ENCODE results near the gene SCAMP3.
"Not testable (repeated sequence)": the region's sequence is repeated elsewhere in the genome, so short reads cannot be mapped to it uniquely, and the experiment has no call there.

SCAMP3 gene

DNA sequence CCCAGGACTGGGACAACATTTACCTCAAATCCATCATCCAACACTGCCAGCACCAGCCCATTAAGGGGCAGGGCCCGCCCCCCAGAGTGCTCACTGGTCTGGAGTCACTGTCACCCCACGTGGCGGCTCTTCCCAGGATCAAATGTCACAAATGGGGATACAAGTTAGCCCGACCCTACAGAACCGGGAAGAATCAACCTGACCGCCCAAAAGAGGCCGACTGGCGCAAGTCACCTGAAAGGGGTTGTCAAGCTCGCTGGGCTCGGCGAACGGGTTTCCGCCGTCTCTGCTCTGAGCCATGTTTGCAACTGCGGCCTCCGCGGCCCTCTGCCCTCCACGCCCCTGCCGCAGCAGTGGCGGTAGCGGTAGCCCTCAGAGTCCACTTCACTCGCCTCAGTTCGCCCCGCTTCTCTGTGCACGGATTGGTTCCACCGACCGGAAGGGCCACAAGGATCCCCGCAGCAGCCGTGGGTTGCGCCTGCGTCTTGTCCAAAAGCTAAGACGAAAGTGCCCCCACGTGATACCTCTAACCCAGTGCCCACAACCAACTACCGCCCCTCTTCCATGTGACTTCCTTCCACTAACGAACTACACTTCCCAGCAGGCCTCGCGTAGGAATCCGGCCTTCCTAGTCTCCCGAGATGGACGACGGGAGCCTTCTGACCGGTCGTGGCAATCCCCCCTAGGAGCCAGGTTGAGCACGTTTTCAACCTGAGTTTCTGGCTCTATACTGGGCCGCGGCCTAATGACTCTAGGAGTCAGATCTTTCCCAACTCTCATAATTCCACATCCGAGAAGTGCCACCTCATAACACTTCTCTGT lies at the start of gene SCAMP3:
TSS of gene SCAMP3 (minus strand) at position 509 of the 822 bp plus-strand sequence. CDS start at position 300, 209 bp downstream.
- peak; percentile 97 for DNase-seq

DNA sequence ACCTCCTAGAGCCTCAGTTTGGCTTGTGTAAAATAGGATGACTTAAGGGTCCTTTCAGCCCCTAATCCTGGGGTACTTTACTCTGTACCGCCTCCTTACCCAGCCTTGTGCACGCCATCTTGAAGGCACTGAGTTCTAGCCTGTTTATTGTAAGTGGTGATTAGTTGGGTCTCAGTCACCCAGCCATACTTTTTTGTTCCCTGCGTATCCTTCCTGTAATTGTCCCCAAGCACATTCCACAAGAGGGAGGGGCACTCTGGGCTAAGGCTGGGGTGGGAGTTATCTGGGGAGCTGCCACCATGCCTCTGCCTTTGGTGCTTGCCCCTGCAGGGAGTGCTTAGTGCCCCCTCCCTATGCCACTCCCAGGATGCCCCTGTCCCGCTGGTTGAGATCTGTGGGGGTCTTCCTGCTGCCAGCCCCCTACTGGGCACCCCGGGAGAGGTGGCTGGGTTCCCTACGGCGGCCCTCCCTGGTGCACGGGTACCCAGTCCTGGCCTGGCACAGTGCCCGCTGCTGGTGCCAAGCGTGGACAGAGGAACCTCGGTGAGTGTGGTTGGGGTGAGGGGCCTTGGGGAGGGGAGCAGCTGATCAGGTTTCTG lies 47.4 kb upstream of the SCAMP3 start:
- DNase-seq = peak; percentile 32

DNA sequence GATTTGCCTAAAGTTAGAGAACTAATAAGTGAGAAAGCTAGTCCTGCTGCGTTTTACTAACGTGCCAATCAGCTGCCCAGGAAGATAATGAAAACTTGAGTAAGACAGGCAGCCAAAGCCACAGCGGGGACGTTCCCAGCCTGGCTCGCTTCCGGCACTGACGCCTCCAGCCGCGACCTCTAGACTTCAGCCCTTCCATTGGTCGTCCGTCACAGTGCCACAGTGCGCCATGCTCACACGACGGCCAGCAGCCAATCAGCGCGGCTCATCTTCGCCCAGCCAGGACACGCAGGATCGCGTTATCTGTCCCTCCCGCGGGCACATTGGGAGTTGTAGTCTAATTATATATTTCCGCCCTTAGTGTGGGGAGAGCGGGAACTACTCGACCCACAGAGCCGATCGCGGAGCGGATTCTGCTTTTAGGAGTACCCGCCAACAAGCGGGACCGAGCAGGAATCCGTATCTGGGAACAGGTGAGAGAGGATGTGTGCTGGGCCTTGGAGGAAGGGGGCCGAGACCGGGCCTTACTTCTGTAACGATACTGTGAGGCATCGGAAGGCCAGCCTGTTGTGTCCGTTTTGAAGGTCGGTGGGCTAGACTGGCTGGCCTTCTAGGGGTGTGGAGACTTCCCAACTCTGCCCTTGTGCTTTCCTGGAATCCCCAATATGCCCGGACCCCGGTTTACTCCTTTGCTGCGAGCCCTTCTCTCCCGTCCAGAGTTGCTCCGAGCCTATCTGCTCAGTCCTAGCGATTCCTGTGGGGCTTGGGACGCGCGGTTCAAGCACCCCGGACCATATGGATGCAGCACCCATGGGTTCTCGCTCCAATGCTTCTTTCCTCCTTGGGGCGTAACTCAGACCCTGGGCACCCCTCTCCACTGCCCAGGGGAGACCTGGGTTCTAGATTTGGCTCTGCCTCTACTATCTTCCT lies 46.6 kb upstream of the SCAMP3 start, which contains the start of gene FDPS:
TSS of gene FDPS (plus strand) at position 374 of the 930 bp plus-strand sequence. CDS start 924 bp downstream, outside the sequence.
- DNase-seq = peak; percentile 99

DNA sequence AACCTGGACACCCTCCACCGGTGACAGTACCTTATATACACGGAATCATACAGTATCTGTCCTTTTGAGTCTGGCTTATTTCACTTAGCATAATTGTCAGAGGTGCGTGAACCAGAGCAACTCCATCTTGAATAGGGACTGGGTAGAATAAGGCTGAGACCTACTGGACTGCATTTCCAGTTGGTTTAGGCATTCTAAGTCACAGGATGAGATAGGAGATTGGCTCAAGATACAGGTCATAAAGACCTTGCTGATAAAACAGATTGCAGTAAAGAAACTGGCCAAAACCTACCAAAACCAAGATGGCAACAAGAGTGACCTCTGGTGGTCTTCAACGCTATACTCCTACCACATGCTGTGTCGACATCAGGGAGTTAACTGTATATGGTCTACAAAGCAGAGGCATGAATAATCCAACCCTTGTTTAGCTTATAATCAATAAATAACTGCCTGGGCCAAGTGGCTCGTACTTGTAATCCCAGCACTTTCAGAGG lies 45.1 kb upstream of the SCAMP3 start:
- DNase-seq = peak; percentile 14

DNA sequence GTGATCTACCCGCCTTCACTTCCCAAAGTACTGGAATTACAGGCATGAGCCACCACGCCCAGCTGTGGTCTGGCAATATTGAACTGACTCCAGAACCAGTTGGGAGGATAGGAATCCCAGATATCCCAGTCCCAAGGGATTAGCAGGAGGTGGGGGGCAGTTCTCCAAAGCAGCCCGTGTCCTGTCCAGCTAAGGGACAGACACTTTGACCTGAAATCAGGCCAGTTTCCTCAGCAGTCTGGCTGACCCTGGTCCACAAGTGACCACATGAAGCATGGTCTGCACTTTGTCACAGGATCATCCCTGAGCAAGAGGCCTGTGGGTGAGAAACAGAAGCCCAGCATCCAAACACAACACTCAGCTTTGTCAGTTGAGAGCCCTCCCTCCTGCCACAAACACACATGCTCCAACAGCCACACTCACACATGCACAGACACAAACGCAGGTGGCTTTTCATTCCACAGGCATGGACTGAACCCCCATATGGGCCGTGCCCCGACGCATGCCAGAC lies 43.8 kb upstream of the SCAMP3 start:
- DNase-seq = no peak

DNA sequence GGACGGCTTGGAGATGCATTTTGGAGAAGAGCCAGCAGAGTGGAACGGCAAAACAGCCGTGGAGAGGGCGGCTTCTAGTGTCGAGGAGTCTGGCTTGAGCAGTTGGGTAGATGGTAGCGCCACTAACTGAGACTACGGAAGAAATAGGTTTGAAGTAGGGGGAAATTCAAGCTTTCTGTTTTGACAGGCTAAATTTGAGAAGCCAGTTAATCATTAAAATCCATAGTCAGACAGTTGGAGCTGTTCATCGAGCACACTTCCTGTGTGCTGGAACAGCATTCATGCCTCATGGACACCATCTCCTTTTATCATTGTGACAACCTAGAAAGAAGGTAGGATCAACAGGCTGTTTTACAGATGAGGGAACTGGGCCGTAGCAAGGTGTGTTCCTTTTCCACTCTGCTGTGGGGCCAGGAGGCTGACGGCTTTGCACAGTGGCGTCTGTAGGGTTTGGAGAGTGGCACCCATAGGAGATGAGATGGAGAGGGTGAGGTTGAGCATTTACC lies 42.5 kb upstream of the SCAMP3 start:
- no peak for DNase-seq

DNA sequence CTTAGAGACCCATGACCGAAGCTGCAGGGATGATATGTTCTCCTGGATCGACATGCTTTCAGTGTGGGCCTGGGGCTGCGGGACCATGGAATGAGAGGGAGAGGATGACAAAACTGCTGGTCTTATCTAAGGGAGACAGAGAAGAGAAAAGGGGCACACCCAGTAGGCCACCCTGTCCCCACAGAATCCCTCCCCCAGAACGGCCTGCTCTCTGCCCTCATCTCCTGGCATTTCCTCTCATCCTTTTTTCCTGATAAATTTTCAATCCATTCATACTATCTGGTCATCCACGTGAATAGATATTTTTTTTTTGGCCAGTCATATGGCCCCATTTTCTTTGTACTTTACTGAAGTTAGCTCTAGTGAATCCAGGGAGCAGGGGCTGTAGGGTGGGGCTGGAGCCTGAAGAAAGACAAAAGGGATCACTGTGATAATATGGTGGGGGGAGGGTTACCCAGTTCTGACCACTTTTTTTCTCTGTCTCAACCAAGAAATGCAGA lies 39.2 kb upstream of the SCAMP3 start, which contains the start of gene PKLR:
TSS of gene PKLR (minus strand) at position 97 of the 500 bp plus-strand sequence. CDS start at position 54, 43 bp downstream.
- DNase-seq = no peak

DNA sequence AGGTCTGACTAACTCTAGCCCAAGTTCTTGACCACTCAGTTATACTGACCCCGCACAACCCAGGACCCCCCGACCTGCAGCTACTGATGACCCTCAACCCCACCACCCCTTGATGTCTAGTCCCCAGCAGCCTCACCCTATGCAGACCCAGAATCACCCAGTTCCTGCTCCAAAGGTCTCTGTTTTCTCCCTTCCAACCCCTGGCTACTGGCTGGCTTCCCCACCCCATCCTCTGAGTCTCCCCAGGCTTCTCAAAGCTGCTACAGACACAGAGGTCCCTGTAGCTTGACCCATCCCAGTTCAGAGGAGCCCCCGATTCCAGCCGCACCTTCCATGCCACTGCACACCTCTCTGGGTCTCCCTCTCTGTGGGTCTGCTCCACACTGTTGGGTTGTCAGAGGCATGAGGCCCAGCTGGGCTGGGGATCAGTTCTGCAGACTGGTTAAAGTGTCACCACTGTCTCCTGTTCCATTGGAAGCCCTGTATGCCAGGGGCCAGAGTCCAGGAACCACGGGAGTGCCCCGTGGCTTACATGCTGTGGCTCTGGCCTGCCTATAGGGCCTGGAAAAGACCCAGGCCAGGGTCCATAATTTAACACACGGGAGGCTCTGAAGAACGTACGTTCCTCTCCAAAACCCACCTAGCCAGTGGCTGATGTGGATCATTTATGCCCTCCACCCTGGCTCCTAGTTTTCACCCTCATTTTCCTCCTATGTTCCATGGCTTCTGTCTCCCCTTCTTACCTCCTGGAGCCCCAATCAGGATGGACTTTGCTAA lies 38.6 kb upstream of the SCAMP3 start:
- no peak for DNase-seq

DNA sequence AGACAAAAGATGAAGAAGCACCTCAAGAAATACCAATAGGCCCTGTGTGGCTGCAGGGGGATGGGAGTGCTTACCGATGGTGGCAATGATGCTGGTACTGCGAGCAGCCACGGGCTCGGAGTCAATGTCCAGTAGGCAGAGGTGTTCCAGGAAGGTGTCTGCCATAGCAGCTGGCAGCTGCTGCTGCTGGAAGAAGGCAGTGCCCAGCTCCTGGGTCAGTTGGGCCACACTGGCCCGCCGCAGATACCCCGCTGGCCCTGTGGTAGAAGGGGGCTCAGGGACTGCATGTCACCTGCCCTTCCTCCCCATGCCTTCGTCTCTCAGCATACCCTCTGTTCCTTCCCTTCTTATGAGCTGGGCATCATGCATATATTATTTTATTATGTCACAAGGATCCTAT lies 37.9 kb upstream of the SCAMP3 start:
- DNase-seq = no peak

DNA sequence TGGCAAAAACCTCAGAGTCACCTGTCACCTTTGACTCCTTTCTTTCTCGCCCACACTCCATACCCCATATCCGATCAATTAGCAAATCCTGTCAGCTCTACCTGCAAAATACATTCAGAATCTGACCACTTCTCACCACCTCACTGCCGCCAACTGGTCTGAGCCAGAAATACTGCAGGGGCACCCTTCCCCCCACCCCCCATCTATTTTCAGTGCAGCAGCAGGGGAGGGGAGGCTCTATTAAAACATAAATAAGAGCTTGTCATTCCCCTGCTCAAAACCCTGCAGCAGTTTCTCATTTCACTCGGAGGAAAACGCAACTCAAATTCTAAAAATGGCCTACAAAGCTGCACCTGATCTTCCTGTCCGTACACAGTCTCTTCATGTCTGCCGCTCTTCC lies 35.2 kb upstream of the SCAMP3 start:
- DNase-seq = no peak

DNA sequence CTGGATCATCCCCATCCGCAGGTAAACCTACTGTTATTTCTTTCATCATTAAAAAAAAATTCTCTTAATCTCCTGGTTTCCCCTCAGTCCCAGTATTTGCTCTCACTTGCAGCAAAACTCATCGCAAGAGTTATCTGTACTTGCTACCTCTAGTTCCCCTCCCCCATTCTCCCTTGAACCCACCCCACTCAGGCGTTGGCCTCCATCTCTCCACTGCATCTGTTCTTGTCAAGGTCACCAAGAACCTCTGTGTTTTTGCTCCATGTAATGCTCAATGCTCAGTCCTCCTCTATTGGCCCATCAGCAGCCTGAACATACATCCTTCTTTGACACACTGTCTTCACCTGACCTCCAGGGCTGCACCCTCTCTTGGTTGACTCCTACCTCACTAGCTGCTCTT lies 34.5 kb upstream of the SCAMP3 start:
- no peak for DNase-seq

DNA sequence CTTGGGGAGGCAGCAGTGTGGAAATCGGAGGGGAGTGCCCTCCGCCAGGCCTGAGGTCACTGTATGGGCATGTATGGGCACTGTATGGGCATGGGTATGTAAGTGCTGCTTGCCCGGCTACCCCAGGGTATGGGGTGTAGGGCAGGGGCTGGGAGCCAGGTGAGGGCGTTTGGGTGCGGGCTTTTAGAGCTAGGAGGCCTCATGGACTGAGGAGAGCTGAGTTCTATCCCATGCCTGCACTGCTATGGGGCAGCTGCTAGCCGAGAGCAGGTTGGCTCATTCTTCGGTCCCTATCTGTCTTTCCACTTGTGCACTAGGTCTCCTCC lies 33.7 kb upstream of the SCAMP3 start:
- no peak for DNase-seq

DNA sequence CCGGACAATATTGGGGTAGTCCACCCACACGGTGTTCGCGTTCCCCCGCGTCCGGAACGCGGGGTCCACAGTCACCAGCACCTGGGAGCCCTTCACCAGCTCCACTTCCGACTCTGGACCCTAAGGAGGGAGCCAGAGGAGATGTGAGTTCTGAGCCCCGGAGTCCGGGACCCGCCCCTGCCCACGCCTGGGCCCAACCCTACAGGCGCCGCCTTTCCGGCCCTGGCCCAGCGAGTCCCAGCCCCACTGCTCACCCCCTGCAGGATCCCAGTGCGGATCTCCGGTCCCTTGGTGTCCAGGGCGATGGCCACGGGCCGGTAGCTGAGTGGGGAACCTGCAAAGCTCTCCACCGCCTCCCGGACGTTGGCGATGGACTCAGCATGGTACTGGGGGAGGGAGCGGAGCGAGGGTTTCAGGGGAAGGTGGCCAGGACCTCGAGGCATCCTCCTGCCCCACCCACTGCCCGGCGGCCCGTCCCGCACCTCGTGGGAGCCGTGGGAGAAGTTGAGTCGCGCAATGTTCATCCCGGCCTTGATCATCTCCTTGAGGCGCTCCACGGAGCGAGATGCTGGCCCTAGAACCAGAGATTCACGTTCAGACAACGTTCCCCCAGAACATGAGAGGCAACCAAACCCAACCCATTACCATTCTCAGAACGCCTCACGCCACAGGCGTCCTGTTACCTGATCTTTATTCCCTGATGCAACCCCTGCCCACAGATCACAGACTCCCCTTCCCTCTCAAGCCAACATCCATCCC lies 33.2 kb upstream of the SCAMP3 start:
- no peak for DNase-seq

DNA sequence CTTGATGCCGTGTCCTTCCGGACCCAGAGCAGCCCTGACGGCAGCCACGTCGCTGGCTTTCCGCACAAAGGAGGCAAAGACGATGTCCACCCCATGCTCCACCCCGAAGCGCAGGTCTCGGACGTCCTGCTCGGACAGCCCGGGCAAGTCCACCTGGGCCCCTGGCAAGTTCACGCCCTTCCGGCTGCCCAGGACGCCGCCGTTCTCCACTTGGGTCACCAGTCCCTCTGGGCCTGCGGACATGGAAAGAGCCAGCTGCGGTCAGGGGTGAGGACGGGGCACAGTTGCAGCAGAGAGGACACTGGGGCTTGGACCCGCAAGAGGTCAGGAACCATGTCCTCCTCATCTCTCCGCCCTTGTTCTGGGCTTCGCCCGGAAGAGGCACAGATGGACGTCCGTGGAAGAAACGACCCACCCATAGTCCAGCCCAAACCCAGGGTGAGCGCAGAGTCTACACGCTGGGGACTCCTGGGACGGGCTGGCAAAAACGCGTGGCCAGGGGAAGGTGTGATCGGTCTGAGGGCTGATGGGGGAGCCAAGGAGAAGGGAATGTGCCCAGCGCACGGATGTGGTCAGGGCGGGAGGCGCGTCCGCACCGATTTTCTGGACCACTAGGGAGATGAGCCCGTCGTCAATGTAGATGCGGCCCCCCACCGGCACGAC lies 32.5 kb upstream of the SCAMP3 start:
- no peak for DNase-seq

DNA sequence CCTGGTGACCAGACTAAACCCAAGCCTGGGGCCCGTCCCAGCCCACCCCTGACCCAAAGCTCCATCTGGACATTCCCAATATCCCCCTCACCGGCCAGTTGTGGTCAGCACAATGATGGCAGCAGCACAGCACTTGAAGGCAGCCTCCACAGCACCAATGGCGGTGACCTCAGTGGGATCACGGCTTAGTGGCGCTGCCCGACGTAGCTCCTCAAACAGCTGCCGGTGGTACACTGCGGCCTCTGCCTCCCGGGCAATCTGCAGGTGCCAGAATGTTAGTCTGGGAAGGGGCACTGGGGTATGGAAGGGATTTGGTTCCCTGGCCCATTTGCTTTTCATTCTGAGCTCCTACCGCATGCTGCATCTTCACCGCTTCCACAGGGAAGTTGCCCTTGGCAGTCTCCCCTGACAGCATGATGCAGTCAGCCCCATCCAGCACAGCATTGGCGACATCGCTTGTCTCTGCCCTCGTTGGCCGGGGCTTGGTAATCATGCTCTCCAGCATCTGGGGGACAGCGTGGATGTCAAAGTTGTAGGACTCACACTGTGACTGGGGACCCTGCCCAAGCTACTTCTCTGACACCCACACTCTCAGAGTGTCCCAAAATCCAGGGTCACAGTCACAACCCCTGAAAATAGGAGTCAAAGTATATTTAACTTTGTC lies 31.1 kb upstream of the SCAMP3 start:
- DNase-seq = no peak

DNA sequence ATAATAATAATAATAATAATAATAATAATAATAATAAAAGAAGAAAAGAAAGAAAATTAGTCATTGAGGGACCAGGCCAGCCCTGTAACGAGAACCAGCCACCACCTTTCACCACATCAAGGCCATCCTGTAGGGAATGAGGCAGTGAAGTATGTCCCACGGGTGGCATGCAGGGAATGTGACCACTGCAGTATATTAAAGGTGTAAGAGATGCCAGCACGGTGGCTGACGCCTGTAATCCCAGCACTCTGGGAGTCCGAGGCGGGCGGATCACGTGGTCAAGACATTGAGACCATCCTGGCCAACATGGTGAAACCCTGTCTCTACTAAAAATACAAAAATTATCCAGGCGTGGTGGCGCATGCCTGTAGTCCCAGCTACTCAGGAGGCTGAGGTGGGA lies 28.8 kb upstream of the SCAMP3 start:
- not testable (repeated sequence) for DNase-seq

DNA sequence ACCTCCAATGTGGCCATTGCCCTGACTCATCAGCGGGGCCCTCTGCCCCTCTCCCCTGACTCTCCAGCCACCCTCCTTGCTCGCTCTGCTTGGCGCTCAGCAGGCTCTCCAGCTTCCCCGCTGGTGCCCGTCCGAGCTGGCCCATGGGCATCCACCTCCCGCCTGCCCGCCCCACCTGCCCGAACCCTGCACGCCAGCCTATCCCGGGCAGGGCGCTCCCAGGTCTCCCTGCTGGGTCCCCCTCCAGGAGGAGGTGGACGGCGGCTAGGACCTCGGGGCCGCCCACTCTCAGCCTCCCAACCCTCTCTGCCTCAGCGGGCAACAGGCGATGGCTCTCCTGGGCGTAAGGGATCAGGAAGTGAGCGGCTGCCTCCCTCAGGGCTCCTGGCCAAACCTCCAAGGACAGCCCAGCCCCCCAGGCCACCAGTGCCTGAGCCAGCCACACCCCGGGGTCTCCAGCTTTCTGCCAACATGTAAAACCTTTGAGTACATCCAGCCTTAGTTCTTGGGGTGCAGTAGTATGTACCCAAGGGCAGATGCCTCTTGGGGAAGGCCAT lies 25.9 kb upstream of the SCAMP3 start:
- DNase-seq = no peak

DNA sequence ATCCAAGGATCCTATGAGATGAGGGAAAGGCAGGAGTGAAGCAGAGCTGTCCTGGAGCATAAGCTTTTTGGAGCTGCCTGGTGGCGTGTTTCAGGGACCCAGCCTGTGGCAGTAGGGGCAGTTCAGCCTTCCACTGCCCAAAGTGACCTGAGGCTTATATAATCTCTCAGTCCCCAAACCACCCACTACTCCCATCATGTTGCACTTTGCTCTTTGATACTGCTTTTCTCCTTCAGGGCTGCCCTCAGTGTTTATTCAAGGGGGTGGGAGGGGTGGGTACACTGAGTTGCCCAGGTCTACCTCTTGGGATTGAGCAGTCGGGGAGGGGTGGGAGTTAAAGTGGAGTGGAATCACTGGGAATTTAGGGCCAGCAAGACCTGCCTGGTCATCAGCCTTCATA lies 24.4 kb upstream of the SCAMP3 start:
- DNase-seq = no peak

DNA sequence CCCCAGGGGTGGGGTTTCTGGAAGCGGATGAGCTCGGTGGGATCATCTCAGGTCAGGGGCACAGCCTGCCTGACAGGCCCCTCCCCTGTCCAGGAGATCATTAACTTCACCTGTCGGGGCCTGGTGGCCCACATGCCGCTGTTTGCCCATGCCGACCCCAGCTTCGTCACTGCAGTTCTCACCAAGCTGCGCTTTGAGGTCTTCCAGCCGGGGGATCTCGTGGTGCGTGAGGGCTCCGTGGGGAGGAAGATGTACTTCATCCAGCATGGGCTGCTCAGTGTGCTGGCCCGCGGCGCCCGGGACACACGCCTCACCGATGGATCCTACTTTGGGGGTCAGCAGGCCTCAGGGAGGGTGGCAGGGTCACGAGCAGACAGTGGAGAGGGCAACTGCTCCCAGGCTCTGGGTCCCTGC lies 23.5 kb upstream of the SCAMP3 start:
- DNase-seq = no peak
